ENCODE data around the gene MATCAP1. TPM values are rescaled to one million over a fixed set of nuclear protein-coding genes. Genes with fewer than 3 reads are reported as not detected.
A peak's percentile ranks its signal among the peaks of the same experiment; 100 is the strongest.

MATCAP1 gene
- total and polyA plus RNA-seq, 2 of the 13 experiments (the other 11 are each of a cell fraction or from before 2014, with no cell fraction given) = 11.2 to 24.5 TPM

- peak; percentile 89 for TF ChIP-seq PRDM15 (CRISPR knock-in tag; IDR thresholded peaks at IDR 0.05)
- peak; percentile 99 for TF ChIP-seq ZNF614 (CRISPR knock-in tag; IDR thresholded peaks at IDR 0.05; ENCODE audit: borderline replicate concordance)
- no peak for TF ChIP-seq NFRKB (IDR thresholded peaks at IDR 0.05)
- TF ChIP-seq BCL3 (CRISPR knock-in tag; IDR thresholded peaks at IDR 0.05) = peak; percentile 77
- TF ChIP-seq ZNF720 (CRISPR knock-in tag; IDR thresholded peaks at IDR 0.05) = peak; percentile 68; the same call in 1 of the 2 replicates
- TF ChIP-seq TFAP4 (IDR thresholded peaks at IDR 0.05; ENCODE audit: borderline replicate concordance, low read depth) = no peak; the same call in 1 of the 2 replicates
- TF ChIP-seq ZNF430 (CRISPR knock-in tag; IDR thresholded peaks at IDR 0.05) = peak; percentile 61; the same call in 1 of the 2 replicates
- TF ChIP-seq SOX5 (CRISPR knock-in tag; IDR thresholded peaks at IDR 0.05; ENCODE audit: borderline replicate concordance) = peak; percentile 62; the same call in 1 of the 2 replicates
- peak; percentile 87 for TF ChIP-seq ZBTB26 (CRISPR knock-in tag; IDR thresholded peaks at IDR 0.05; ENCODE audit: borderline replicate concordance)
- TF ChIP-seq ZNF44 (CRISPR knock-in tag; IDR thresholded peaks at IDR 0.05) = peak; percentile 74; the same call in 1 of the 2 replicates
- TF ChIP-seq ZNF12 (CRISPR knock-in tag; IDR thresholded peaks at IDR 0.05) = peak; percentile 86
- TF ChIP-seq PHF5A (CRISPR knock-in tag; IDR thresholded peaks at IDR 0.05; ENCODE audit: low read depth, unreplicated experiment) = peak; percentile 75
- peak; percentile 52 for TF ChIP-seq ZNF629 (CRISPR knock-in tag; conservative IDR thresholded peaks at IDR 0.05)
- TF ChIP-seq SOX13 (IDR thresholded peaks at IDR 0.05) = no peak
- peak in 1 of 2 experiments; percentile 68; a peak in 1 of 4 replicates for TF ChIP-seq SOX13 (CRISPR knock-in tag; conservative IDR thresholded peaks at IDR 0.05 in 1 of 2, IDR thresholded peaks at IDR 0.05 in 1 of 2)
- TF ChIP-seq PRPF4 (IDR thresholded peaks at IDR 0.05; ENCODE audit: low read depth, low read length, poor library complexity, severe bottlenecking) = no peak
- peak; percentile 94 for TF ChIP-seq ZBTB25 (CRISPR knock-in tag; IDR thresholded peaks at IDR 0.05)
- TF ChIP-seq NRL (CRISPR knock-in tag; IDR thresholded peaks at IDR 0.05; ENCODE audit: borderline replicate concordance) = peak; percentile 93
- 0 out of 2 replicates have a peak, but pooled peaks have one; percentile 48 for TF ChIP-seq E2F1 (CRISPR knock-in tag; IDR thresholded peaks at IDR 0.05)
Measured at GRCh38 chr16:67184995-67185650, 1.4 kb upstream of the MATCAP1 start (continued).

Data from HepG2 (cell line).